Skeletal muscle tissue (tissue), 4 donors: ENCODE results near the gene DLK1. TPM values are rescaled to one million over a fixed set of nuclear protein-coding genes. Genes with fewer than 3 reads are reported as not detected.

Experiments
- H3K27ac ChIP-seq: one replicate; pipeline ENCODE4 v1.7.0; 2013; ENCODE audit warnings: mild to moderate bottlenecking, low read depth, low read length, inconsistent platforms
- H3K27me3 ChIP-seq, 3 donors: one replicate each; pipeline ENCODE4 v1.7.0; 2013; ENCODE audit warnings: low read length in 3 of 3; ENCODE audit not compliant: control insufficient read depth in 3 of 3, insufficient read depth in 3 of 3
- H3K36me3 ChIP-seq, 3 donors: one replicate each; pipeline ENCODE4 v1.7.0; 2013; ENCODE audit warnings: low read length in 3 of 3; ENCODE audit not compliant: control insufficient read depth in 3 of 3, insufficient read depth in 3 of 3
- H3K4me1 ChIP-seq, 3 donors: one replicate each; pipeline ENCODE4 v1.7.0; 2013; ENCODE audit warnings: low read length in 3 of 3, mild to moderate bottlenecking in 3 of 3; ENCODE audit not compliant: control insufficient read depth in 3 of 3, insufficient read depth in 3 of 3
- H3K4me3 ChIP-seq, 3 donors: one replicate each; pipeline ENCODE4 v1.7.0; 2013; ENCODE audit warnings: low read length in 3 of 3
- H3K9ac ChIP-seq, 3 donors: one replicate each; pipeline ENCODE4 v1.7.0; 2013; ENCODE audit warnings: low read length in 3 of 3, mild to moderate bottlenecking in 3 of 3, moderate library complexity in 2 of 3, low read depth in 1 of 3
- H3K9me3 ChIP-seq, 3 donors: one replicate each; pipeline ENCODE4 v1.7.0; 2013; ENCODE audit warnings: low read length in 3 of 3; ENCODE audit not compliant: control insufficient read depth in 3 of 3
- total RNA-seq: library from RNA; depleted of rRNA; stranded (reverse); fragments of >200 nt; gene quantifications from one replicate; pipeline ENCODE4 v1.2.3, GENCODE V29; 2014
- donor health status: Osteomylitis.

The DLK1 gene
- total RNA-seq, 1 donor from 2014 or later = 283 TPM

DNA sequence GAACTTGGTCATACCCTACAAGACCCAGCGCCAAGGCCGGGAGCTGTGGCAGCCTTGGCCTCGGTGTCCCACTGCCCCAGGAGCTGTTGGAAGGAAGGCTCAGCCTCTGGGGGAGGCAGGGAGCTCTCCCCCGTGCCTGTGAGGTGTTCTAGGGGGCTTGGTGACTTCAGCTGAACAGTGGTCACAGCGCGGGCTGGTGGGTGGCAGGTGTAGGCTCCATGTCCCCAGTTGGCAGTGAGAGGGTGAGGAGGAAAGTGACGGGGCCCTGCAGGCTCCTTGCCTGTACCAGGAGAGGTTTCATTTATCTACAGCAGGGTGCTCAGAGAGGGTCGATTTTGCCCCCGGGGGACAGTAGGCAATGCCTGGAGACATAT is 47.5 kb downstream of the DLK1 start:
- Histone ChIP-seq H3K4me1 (peaks cover 24 to 40% (median 38%) of the 10 kb centered on the region in 3 donors), H3K27me3 (peaks cover 2 to 27% (median 22%) of the 10 kb centered on the region in 3 donors), H3K36me3 (no peaks in the 10 kb centered on the region), H3K9ac (no peak overlapping the region), H3K27ac (no peak overlapping the region), H3K4me3 (no peak overlapping the region), H3K9me3 (no peaks in the 10 kb centered on the region)

DNA sequence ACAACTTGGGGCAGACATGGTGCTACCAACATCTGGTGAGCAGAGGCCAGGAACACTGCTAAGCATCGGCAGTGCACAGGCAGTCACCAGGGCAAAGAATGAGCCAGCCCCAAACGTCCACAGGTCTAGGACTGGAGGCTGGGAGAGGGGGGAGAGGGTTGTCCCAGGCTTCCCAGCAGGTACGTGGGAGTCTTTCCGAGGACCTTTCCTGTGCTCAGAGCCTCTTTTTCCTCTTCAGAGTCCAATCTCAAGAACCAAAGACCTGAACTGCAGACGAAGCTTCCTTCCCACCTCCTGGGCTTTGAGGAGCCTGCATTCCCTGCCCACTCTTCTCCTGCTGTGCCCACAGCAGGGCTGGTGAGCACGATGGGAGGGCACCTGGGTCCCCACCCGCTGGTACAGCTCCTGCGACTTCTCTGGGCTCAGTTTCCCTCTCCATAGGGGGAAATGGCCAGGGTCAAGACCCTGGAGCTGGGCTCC is 48.7 kb downstream of the DLK1 start:
- H3K4me1 ChIP-seq = peaks cover 24 to 44% (median 38%) of the 10 kb centered on the region in 3 donors
- H3K9me3 ChIP-seq = no peaks in the 10 kb centered on the region
- no peaks in the 10 kb centered on the region for H3K36me3 ChIP-seq
- no peak overlapping the region for H3K4me3 ChIP-seq
- H3K9ac ChIP-seq = no peak overlapping the region
- H3K27me3 ChIP-seq = peaks cover 0 to 21% (median 14%) of the 10 kb centered on the region in 3 donors
- H3K27ac ChIP-seq = no peak overlapping the region

DNA sequence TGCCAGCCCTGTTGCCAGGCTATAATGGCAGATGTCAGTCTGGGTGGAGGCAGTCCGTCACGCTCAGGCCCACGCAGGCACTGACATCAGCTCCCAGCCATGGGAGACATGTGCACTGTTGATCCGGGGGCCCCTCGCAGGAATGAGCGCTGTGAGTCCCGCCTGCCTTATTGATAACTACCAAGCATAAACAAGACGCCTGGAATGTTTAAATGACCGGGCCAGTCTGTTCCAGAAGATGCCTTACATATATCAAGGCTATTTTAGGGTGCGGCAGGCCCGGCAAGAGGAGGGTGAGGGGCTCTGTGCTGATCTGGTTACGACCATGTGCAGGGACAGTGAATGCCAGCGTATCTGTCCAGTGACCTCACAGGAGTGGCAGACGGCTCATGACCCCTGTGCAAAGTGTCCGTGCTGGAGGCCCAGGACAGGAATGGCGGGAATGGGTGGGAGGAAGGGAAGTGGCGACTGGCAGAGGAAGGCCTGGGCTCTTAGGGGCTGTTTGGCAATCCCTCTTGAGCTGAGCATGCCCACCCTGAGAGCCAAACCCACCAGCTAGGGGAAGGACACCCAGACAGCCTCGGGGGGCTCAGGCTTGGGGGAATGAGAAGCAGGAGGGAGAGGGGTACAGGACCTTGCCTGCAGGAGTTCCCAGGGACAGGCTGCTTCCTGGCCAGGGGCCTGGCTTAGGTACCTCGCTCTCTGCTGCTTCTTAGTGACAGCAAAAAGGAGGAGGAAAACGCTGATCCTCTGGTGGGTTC is 49.3 kb downstream of the DLK1 start:
- Histone ChIP-seq H3K27me3 (peaks cover 0 to 16% (median 15%) of the 10 kb centered on the region in 3 donors), H3K4me1 (peaks cover 24 to 44% (median 38%) of the 10 kb centered on the region in 3 donors), H3K36me3 (no peaks in the 10 kb centered on the region), H3K9me3 (no peaks in the 10 kb centered on the region), H3K9ac (no peak overlapping the region), H3K4me3 (no peak overlapping the region), H3K27ac (no peak overlapping the region)

DNA sequence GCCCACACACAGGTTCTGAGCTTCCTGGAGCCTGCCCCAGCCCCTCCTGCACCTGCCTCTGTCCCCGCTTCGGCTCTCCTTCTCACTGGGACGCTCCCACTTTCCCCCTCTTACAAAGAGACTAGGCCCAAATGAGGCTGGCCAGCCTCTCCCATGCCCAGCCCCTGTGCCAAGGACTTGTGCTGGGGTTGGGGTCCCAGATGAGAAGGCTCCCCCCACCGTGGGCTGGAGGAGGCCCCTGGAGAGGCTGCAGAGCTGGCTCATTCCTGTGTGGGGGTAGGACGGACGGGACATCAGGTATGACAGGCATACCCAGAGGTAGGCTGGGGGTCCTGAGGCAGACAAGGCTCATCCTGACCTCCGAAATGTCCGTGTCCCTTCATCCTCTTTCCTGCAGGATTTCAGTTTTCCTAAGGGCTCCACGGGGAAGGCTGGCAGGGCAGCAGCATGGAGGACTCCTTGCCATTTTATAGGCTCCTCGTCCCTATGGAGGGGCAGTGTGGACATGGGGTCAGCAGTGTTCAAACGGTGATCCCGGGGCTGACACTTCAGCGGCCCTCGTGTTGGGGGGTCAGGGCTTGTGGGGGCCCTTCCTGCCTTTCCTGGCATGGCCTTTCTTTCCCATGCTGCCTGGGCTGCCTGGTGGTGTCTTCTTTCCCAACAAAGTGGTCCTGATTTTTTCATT is 50.1 kb downstream of the DLK1 start:
- Histone ChIP-seq H3K4me3 (no peak overlapping the region), H3K27ac (no peak overlapping the region), H3K36me3 (no peaks in the 10 kb centered on the region), H3K9me3 (no peaks in the 10 kb centered on the region), H3K27me3 (peaks cover 0 to 15% (median 15%) of the 10 kb centered on the region in 3 donors), H3K4me1 (peaks cover 24 to 44% (median 38%) of the 10 kb centered on the region in 3 donors), H3K9ac (peak overlapping the region in 1 of 3 donors; percentile 54)

- Histone ChIP-seq H3K27me3 (peaks cover 0 to 11% (median 11%) of the 10 kb centered on the region in 3 donors), H3K9ac (peak overlapping the region in 1 of 3 donors; percentile 54), H3K27ac (peak overlapping the region; percentile 71), H3K9me3 (no peaks in the 10 kb centered on the region), H3K36me3 (no peaks in the 10 kb centered on the region), H3K4me1 (peaks cover 24 to 44% (median 38%) of the 10 kb centered on the region in 3 donors), H3K4me3 (no peak overlapping the region)
Measured at GRCh38 chr14:100777366-100777817, 50.7 kb downstream of the DLK1 start.

- H3K4me3 ChIP-seq = no peak overlapping the region
- no peaks in the 10 kb centered on the region for H3K9me3 ChIP-seq
- H3K9ac ChIP-seq = peak overlapping the region in 1 of 3 donors; percentile 54
- H3K27ac ChIP-seq = peak overlapping the region; percentile 71
- peaks cover 24 to 44% (median 38%) of the 10 kb centered on the region in 3 donors for H3K4me1 ChIP-seq
- peaks cover 0 to 11% (median 9%) of the 10 kb centered on the region in 3 donors for H3K27me3 ChIP-seq
- H3K36me3 ChIP-seq = no peaks in the 10 kb centered on the region
Measured at GRCh38 chr14:100777818-100778525, 51.3 kb downstream of the DLK1 start.

- Histone ChIP-seq H3K27me3 (peaks cover 0 to 11% (median 9%) of the 10 kb centered on the region in 3 donors), H3K9ac (peak overlapping the region in 1 of 3 donors; percentile 50), H3K4me3 (peak overlapping the region in 1 of 3 donors; percentile 29), H3K27ac (peak overlapping the region; percentile 71), H3K4me1 (peaks cover 24 to 44% (median 38%) of the 10 kb centered on the region in 3 donors), H3K36me3 (no peaks in the 10 kb centered on the region), H3K9me3 (no peaks in the 10 kb centered on the region)
Measured at GRCh38 chr14:100778526-100778882, 51.8 kb downstream of the DLK1 start.

GRCh38 chr14:100778951-100779690 is 52.4 kb downstream of the DLK1 start:
- no peaks in the 10 kb centered on the region for H3K36me3 ChIP-seq
- peaks cover 24 to 44% (median 38%) of the 10 kb centered on the region in 3 donors for H3K4me1 ChIP-seq
- no peak overlapping the region for H3K4me3 ChIP-seq
- H3K9ac ChIP-seq = peak overlapping the region in 1 of 3 donors; percentile 50
- H3K27ac ChIP-seq = peak overlapping the region; percentile 71
- H3K27me3 ChIP-seq = peaks cover 0 to 11% (median 6%) of the 10 kb centered on the region in 3 donors
- H3K9me3 ChIP-seq = no peaks in the 10 kb centered on the region

DNA sequence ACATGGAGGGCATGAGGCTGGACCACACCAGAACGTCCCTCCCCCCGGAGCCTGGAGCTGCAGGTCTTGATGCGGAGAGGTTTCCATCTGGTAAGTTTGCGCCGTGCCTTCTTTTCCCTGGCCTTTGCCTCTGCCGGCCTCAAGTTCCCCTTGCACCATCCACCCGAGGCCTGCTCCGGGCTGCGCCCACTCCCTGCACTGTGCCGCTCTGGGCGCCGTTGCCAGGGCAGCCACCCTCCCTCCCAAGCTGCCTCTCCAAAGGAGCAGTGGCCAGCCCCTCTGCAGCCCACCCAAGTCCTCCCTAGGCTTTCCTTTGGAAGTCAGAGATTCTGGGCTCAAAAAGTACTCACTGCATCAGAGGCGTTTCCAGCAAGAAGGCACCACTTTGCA is 53.0 kb downstream of the DLK1 start:
- Histone ChIP-seq H3K4me1 (peaks cover 24 to 44% (median 38%) of the 10 kb centered on the region in 3 donors), H3K9ac (peak overlapping the region in 1 of 3 donors; percentile 8), H3K27ac (no peak overlapping the region), H3K4me3 (no peak overlapping the region), H3K9me3 (no peaks in the 10 kb centered on the region), H3K36me3 (no peaks in the 10 kb centered on the region), H3K27me3 (peaks cover 0 to 11% (median 9%) of the 10 kb centered on the region in 3 donors)
